HG02678 (cell line): Measurements from ENCODE around the gene SEMA4B.

Experiments
- ATAC-seq: cut with Tn5 transposase; IDR thresholded peaks from one replicate; pipeline ENCODE4 v1.9.1; 2021; ENCODE audit warnings: mild to moderate bottlenecking, moderate library complexity; ENCODE audit not compliant: unreplicated experiment

Gene SEMA4B

GRCh38 chr15:90225047-90225446, 23.9 kb downstream of the SEMA4B start:
- ATAC-seq = no peak

- ATAC-seq = no peak
These were observed 24.5 kb downstream of the SEMA4B start for GRCh38 chr15:90225504-90226234.

DNA sequence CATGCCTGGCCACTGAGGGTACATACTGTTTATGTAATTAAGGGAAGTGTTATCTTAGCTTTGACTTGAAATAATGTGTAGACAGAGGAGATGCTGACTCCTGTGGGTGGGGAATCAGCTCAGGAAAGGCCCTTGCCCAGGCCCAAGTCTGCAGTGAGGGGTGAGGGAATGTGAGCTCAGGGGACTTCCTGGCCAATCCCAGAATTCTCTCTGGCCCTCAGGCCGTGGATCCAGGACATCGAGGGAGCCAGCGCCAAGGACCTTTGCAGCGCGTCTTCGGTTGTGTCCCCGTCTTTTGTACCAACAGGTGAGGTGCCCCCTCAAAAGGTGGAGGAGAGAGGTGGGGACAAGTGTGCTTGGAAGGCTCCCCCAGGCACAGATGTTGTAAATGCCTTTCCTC, 26.2 kb downstream of the SEMA4B start:
- no peak for ATAC-seq

DNA sequence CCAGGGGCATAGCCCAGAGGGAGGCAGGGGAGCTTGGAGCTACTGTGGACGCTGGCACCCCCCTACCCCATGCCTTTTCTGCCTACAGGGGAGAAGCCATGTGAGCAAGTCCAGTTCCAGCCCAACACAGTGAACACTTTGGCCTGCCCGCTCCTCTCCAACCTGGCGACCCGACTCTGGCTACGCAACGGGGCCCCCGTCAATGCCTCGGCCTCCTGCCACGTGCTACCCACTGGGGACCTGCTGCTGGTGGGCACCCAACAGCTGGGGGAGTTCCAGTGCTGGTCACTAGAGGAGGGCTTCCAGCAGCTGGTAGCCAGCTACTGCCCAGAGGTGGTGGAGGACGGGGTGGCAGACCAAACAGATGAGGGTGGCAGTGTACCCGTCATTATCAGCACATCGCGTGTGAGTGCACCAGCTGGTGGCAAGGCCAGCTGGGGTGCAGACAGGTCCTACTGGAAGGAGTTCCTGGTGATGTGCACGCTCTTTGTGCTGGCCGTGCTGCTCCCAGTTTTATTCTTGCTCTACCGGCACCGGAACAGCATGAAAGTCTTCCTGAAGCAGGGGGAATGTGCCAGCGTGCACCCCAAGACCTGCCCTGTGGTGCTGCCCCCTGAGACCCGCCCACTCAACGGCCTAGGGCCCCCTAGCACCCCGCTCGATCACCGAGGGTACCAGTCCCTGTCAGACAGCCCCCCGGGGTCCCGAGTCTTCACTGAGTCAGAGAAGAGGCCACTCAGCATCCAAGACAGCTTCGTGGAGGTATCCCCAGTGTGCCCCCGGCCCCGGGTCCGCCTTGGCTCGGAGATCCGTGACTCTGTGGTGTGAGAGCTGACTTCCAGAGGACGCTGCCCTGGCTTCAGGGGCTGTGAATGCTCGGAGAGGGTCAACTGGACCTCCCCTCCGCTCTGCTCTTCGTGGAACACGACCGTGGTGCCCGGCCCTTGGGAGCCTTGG, 27.0 kb downstream of the SEMA4B start:
- no peak for ATAC-seq

GRCh38 chr15:90228960-90229359, 27.8 kb downstream of the SEMA4B start:
- ATAC-seq = no peak

DNA sequence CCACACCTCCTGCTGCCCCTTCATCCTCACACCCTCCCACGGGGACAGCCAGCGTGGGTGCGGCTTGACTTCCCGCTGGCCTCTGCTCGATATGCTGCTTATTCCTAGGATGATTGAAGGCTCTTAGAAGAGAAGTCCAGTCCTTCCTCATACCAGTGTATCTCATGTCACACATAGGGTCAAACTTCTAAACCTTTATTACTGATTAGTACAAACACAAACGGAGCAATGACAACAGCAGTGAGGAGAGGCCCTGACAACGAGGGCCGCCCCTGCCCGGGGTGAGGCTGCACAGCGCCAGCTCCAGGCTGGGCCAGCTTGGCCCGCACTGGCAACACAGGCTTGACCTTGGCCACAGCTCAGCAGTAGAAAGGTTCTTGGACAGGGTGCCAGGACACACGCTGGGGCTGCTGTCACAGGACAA, 29.0 kb downstream of the SEMA4B start:
- no peak for ATAC-seq

GRCh38 chr15:90230610-90231009, 29.5 kb downstream of the SEMA4B start:
- no peak for ATAC-seq

GRCh38 chr15:90231028-90232017, 30.2 kb downstream of the SEMA4B start:
- no peak for ATAC-seq

DNA sequence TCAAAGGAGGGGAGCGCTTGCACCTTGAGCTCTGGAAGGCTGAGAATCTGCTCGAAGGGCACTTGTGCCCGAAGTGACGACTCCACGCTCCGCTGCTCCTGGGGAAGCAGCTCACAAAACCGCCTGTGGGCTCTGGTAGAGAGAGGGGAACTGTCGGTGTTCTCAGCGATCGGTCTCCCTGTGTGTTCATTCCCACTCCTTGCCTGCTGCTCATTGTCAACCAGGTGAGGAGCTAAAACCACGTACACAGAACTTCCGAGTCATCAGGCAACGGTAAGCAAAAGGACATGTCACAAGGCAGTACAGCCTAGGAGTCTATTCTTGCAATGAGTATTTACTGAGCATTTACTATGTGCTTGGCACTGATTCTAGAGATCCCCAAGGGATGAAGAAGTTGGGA, 31.1 kb downstream of the SEMA4B start:
- no peak for ATAC-seq

DNA sequence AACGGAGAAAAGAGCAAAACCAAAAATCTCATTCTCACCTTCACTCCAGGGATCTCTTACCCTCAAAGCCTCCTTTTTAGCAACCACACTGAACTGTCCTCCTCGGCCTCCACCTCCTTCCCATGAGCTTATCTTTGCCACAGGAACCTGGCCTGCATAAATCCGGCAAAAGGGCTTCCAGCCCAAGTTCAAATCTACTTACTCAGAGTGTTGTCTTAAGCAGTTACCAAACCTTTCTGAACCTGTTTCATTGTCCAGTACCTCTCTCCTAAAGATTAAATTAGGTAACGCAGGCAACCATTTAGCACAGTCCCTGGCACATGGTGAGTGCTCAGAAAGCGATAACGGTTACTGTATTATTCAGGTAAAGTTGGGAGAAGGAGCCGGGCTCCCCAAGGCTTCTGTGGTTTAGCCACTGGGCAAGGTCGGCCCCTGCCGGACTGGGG, 31.8 kb downstream of the SEMA4B start:
- ATAC-seq = no peak

GRCh38 chr15:90233387-90234095, 32.4 kb downstream of the SEMA4B start, which contains the start of gene CIB1:
Gene CIB1 (minus strand): TSS chr15:90233941. CDS start chr15:90233885, 56 bp downstream.
- ATAC-seq = peak; percentile 90

GRCh38 chr15:90234096-90234988, 33.2 kb downstream of the SEMA4B start, which contains the start of gene GDPGP1:
Gene GDPGP1 (plus strand): TSS chr15:90234209. CDS start chr15:90240909, 6,700 bp downstream.
- peak; percentile 64 for ATAC-seq

DNA sequence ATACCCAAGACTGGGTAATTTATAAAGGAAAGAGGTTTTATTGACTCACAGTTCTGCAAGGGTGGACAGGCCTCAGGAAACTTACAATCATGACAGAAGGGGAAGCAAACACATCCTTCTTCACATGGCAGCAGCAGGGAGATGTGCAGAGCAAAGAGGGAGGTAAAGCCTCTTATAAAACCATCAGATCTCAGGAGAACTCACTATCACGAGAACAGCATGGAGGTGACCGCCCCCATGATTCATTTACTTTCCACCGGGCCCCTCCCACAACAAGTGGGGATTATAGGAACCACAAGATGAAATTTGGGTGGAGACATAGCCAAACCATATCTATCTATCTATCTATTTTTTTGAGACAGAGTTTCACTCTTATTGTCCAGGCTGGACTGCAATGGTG, 38.2 kb downstream of the SEMA4B start:
- no peak for ATAC-seq

- ATAC-seq = no peak
These were observed 39.7 kb downstream of the SEMA4B start for GRCh38 chr15:90240856-90241255.

DNA sequence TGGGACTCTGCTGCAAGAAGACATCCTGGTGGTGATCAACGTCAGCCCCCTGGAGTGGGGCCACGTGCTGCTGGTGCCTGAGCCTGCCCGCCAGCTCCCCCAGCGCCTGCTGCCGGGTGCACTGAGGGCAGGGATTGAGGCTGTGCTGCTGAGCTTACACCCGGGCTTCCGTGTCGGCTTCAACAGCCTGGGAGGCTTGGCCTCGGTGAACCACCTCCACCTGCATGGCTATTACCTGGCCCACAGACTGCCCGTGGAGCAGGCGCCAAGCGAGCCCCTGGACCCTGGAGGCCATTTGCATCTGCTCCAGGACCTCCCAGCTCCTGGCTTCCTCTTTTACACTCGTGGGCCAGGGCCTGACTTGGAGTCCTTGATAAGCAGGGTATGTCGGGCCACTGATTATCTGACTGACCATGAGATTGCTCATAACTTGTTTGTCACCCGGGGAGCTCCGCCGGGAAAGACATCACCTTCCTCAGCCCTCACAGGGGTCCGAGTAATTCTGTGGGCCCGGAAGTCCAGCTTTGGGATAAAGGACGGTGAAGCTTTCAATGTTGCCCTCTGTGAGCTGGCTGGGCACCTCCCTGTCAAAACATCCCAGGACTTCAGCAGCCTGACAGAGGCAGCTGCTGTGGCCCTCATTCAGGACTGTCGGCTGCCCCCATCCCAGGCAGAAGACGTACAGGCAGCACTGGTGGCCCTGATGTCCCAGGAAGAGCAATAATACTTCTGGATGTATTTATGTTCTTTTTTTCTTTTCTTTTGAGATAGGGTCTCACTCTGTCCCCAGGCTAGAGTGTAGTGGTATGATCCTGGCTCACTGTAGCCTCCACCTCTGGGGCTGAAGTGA, 40.4 kb downstream of the SEMA4B start:
- ATAC-seq = no peak

- ATAC-seq = no peak
These were observed 43.0 kb downstream of the SEMA4B start for GRCh38 chr15:90243943-90244639.

DNA sequence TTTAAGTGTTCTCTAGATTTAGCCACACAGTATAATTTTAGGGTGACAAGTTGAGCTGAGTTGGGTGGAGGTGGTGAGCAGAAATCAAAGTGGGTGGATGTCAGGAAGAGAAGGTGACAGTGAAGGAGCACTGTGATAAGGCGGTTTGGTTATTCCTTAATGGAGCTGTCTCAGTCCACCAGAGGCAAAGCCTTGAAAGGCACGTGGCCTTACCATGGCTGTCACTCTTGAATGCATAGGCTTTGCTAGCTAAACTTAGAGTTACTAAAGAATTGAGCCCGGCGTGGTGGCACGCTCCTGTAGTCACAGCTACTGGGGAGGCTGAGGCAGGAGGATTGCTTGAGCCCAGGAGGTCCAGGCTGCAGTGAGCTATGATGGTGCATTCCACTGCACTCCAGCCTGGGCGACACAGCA, 47.7 kb downstream of the SEMA4B start:
- ATAC-seq = no peak
